ENCODE results near the gene TRERF1. TPM values are rescaled to one million over a fixed set of nuclear protein-coding genes. Genes with fewer than 3 reads are reported as not detected.

Gene TRERF1
- total RNA-seq, 1 donor, result 6.5 TPM

GRCh38 chr6:42375007-42375635 lies 76.6 kb downstream of the TRERF1 start:
- DNase-seq (ENCODE audit: low read depth), result no peak
- H3K4me3 ChIP-seq (ENCODE audit: low read depth, low read length), result no peak overlapping the region
- no peak for TF ChIP-seq CTCF (IDR thresholded peaks at IDR 0.05; ENCODE audit: insufficient read depth, low read depth, low read length)

GRCh38 chr6:42374018-42374669 lies 77.6 kb downstream of the TRERF1 start:
- no peak for TF ChIP-seq CTCF (IDR thresholded peaks at IDR 0.05; ENCODE audit: insufficient read depth, low read depth, low read length)
- H3K4me3 ChIP-seq (ENCODE audit: low read depth, low read length), result no peak overlapping the region
- peak; percentile 30 for DNase-seq (ENCODE audit: low read depth)

GRCh38 chr6:42372699-42373098 lies 79.0 kb downstream of the TRERF1 start:
- TF ChIP-seq CTCF (IDR thresholded peaks at IDR 0.05; ENCODE audit: insufficient read depth, low read depth, low read length), result no peak
- no peak overlapping the region for H3K4me3 ChIP-seq (ENCODE audit: low read depth, low read length)
- DNase-seq (ENCODE audit: low read depth), result no peak

GRCh38 chr6:42370323-42370985 lies 81.3 kb downstream of the TRERF1 start:
- no peak for DNase-seq (ENCODE audit: low read depth)
- no peak overlapping the region for H3K4me3 ChIP-seq (ENCODE audit: low read depth, low read length)
- TF ChIP-seq CTCF (IDR thresholded peaks at IDR 0.05; ENCODE audit: insufficient read depth, low read depth, low read length), result no peak

- no peak for TF ChIP-seq CTCF (IDR thresholded peaks at IDR 0.05; ENCODE audit: insufficient read depth, low read depth, low read length)
- no peak overlapping the region for H3K4me3 ChIP-seq (ENCODE audit: low read depth, low read length)
- no peak for DNase-seq (ENCODE audit: low read depth)
Measured at GRCh38 chr6:42369568-42369967, 82.2 kb downstream of the TRERF1 start.

- TF ChIP-seq CTCF (IDR thresholded peaks at IDR 0.05; ENCODE audit: insufficient read depth, low read depth, low read length), result no peak
- no peak overlapping the region for H3K4me3 ChIP-seq (ENCODE audit: low read depth, low read length)
- DNase-seq (ENCODE audit: low read depth), result no peak
Measured at GRCh38 chr6:42368181-42368580, 83.5 kb downstream of the TRERF1 start.
